WI38 (cell line): ENCODE measurements around the gene PKMYT1.

Experiments used
- H3K4me3 ChIP-seq: 2 replicates; pipeline ENCODE4 v1.5.1; 2011; ENCODE audit warnings: low read depth, mild to moderate bottlenecking, control low read depth, low read length
- CTCF ChIP-seq: IDR thresholded peaks from 2 replicates; pipeline ENCODE4 v1.5.1; 2012; ENCODE audit warnings: low read depth, mild to moderate bottlenecking, control low read depth, low read length

Gene PKMYT1

DNA sequence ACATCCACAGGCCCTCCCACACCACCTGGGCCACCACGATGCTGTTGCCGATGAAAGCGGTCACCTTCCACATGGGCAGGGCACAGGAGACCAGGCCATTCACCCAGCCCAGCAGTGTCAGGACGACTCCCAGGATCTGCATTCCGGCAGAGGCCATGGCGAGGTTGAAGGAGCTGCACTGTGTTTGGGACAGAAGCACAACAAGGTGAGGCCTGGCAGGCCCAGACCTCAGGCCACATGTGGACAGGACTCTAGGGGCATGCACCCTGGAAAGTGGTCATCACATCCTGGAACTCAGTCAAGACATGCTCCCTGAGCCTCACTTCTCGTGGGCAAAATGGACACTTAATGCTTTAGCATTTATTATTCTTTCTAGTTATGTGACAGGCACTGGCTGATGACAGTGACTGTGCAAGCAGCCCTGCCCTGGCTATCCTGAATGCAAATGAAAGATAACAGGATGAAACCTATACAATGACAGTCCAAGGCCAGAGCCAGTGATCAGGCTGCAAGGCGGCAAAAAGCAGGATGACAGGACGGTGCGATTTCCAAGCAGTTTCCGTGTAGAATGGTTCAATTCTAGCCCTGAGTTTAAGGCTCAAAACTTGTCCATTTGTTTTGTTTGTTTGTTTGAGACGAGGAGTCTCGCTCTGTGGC, 35.7 kb upstream of the PKMYT1 start:
- no peak for TF ChIP-seq CTCF
- no peak overlapping the region for H3K4me3 ChIP-seq

DNA sequence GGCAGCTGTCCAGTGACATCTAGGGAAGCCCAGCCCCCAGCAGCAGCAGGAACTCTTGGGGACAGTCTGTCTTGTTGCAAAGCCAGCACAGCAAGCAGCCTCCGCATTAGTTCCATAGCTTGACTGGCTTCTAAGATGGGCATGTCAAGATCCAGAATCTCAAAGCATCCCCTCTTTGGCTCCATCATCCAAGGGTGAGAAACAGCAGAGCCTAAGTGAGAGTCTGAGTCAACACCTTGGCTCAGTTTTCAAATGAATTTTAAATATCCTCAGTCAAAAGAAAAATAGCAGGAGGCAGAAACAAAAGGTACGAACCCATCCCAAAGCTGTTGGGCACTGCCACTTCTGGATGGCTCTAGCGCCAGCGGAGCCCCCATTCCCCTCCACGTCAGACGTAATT, 34.7 kb upstream of the PKMYT1 start:
- TF ChIP-seq CTCF: no peak
- no peak overlapping the region for H3K4me3 ChIP-seq

DNA sequence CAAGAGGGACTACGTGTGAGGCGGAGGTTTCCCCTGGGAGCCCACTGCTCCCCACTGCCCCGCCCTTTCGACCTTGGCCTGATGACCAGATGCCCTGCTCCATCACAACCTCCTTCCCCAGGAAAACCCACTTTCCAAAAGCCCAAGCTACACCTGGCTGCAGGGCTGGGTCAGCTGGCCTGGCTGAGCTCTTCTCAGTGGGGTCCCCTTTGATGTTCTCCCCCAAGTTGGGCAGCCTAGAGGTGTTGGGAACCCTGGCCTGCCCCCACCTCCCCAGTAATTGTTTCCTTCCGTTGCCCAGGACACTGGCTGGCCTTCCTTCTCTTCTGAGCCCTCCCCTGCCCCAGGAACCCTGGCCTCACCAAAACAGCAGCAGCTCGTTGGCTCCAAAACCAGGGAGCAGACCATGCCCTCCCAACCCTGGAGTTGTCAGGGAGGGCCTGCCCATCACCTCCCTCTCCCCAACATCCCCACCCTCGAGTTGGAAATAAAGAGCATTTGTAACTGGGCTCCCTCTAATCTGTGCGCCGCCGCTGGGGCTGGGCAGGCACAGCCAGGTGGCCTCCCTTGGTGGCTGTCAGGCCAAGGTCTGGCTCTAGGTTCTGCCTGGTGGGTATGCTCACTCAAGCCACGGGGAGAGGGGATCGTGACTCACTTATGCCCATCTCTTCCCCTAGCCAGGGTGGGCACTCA, 33.9 kb upstream of the PKMYT1 start:
- no peak for TF ChIP-seq CTCF
- H3K4me3 ChIP-seq: no peak overlapping the region

DNA sequence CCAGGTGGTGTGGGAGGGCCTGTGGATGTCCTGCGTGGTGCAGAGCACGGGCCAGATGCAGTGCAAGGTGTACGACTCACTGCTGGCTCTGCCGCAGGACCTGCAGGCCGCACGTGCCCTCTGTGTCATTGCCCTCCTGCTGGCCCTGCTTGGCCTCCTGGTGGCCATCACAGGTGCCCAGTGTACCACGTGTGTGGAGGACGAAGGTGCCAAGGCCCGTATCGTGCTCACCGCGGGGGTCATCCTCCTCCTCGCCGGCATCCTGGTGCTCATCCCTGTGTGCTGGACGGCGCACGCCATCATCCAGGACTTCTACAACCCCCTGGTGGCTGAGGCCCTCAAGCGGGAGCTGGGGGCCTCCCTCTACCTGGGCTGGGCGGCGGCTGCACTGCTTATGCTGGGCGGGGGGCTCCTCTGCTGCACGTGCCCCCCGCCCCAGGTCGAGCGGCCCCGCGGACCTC, 33.3 kb upstream of the PKMYT1 start:
- no peak for TF ChIP-seq CTCF
- no peak overlapping the region for H3K4me3 ChIP-seq

DNA sequence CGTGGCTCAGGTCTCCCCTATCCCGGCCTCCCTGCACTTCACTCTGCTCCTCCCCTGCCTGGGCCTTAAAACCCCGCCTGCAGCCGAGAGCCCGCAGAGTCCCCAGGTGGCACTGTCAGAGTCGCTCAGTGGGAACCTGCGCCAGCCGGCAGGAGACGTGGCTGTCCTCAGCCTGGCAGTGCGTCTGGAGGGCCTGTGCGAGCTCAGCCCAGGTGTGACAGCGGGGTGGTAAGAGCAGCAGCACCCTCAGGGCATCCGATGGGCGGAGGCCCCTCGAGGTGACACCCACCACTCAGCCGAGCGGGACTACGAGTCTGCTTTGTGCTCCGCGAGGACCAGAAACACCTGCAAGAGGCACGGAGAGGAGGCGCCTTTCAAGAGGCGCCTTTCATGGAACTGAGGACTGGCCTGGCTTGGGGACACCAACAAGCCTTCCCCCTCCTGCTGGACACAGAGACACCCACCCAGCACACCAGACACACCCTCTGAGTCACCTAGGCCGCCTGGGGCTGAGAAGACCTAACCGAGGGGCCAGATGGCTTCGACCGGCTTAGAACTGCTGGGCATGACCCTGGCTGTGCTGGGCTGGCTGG, 32.7 kb upstream of the PKMYT1 start, which contains the start of gene CLDN9:
CLDN9 (plus strand) TSS at position 96 of the 593 bp plus-strand sequence; CDS start at position 536, 440 bp downstream.
- H3K4me3 ChIP-seq: no peak within 1 kb of the TSS
- no peak for TF ChIP-seq CTCF

GRCh38 chr16:3012246-3012645, 32.0 kb upstream of the PKMYT1 start:
- no peak for TF ChIP-seq CTCF
- no peak overlapping the region for H3K4me3 ChIP-seq

GRCh38 chr16:3010510-3010909, 30.3 kb upstream of the PKMYT1 start:
- TF ChIP-seq CTCF: no peak
- H3K4me3 ChIP-seq: no peak overlapping the region
